Astrocyte of the spinal cord (primary cell): ENCODE results near the gene PSME1.

Experiments used
- DNase-seq: peaks from one replicate; pipeline ENCODE4 v3.0.0; 2011; ENCODE audit warnings: low read depth, low spot score
- H3K4me3 ChIP-seq: 2 replicates; pipeline ENCODE4 v1.5.1; 2011; ENCODE audit warnings: low read depth, mild to moderate bottlenecking, low read length, moderate library complexity
- CTCF ChIP-seq: IDR thresholded peaks from 2 replicates; pipeline ENCODE4 v1.5.1; 2012; ENCODE audit warnings: low read depth, mild to moderate bottlenecking, low read length, inconsistent platforms
- in situ Hi-C: cut with HindIII; loops from 2 replicates; pipeline ENCODE4 v1.10.0; 2017; ENCODE audit warnings: low sequenced_read_pairs

PSME1 gene

GRCh38 chr14:24106672-24107271, 29.2 kb upstream of the PSME1 start:
- in situ Hi-C loops = no loop called here
- TF ChIP-seq CTCF = no peak
- H3K4me3 ChIP-seq = no peak overlapping the region
- DNase-seq = no peak

- TF ChIP-seq CTCF = no peak
- in situ Hi-C loops = no loop called here
- DNase-seq = no peak
- H3K4me3 ChIP-seq = no peak overlapping the region
These were observed 27.6 kb upstream of the PSME1 start for GRCh38 chr14:24108336-24108874.

- no peak for DNase-seq
- in situ Hi-C loops = no loop called here
- TF ChIP-seq CTCF = no peak
- no peak overlapping the region for H3K4me3 ChIP-seq
These were observed 25.9 kb upstream of the PSME1 start for GRCh38 chr14:24110060-24110459.

GRCh38 chr14:24110523-24110922, 25.5 kb upstream of the PSME1 start:
- no peak overlapping the region for H3K4me3 ChIP-seq
- in situ Hi-C loops = no loop called here
- TF ChIP-seq CTCF = no peak
- DNase-seq = no peak

GRCh38 chr14:24113379-24113800, 22.6 kb upstream of the PSME1 start:
- H3K4me3 ChIP-seq = peak overlapping the region; percentile 76
- in situ Hi-C loops = no loop called here
- no peak for DNase-seq
- no peak for TF ChIP-seq CTCF

GRCh38 chr14:24113801-24114531, 22.0 kb upstream of the PSME1 start:
- DNase-seq = peak; percentile 90
- no peak for TF ChIP-seq CTCF
- in situ Hi-C loops = no loop called here
- H3K4me3 ChIP-seq = peak overlapping the region; percentile 76
